Sigmoid colon (tissue), 4 donors: ENCODE measurements around the gene ZBTB39.

Experiments used
- CTCF ChIP-seq, 4 experiments: fragments of 450-650 bp in 3 of 4; fragments of 200-600 bp in 1 of 4; IDR thresholded peaks; one replicate each; pipeline ENCODE4 v1.5.1; 2016 to 2019; ENCODE audit warnings: antibody characterized with exemption in 4 of 4, mild to moderate bottlenecking in 3 of 4, moderate library complexity in 2 of 4
- EP300 ChIP-seq, 4 donors: sonication (generic); formaldehyde crosslinking; IDR thresholded peaks; one replicate each; pipeline ENCODE4 v1.6.1; 2017; ENCODE audit warnings: antibody characterized with exemption in 4 of 4
- POLR2AphosphoS5 ChIP-seq, 4 donors: sonication (generic); formaldehyde crosslinking; IDR thresholded peaks; one replicate each; pipeline ENCODE4 v1.6.1; 2017; ENCODE audit warnings: antibody characterized with exemption in 4 of 4

- TF ChIP-seq EP300 (IDR thresholded peaks at IDR 0.05) (no peak), CTCF (IDR thresholded peaks at IDR 0.05) (no peak), POLR2AphosphoS5 (IDR thresholded peaks at IDR 0.05) (no peak)
Observed at GRCh38 chr12:57040750-57041149, 34.4 kb upstream of the ZBTB39 start.
